ENCODE measurements around the gene FCRLA. TPM values are rescaled to one million over a fixed set of nuclear protein-coding genes. Genes with fewer than 3 reads are reported as not detected.
A peak's percentile ranks its signal among the peaks of the same experiment; 100 is the strongest.

Gene FCRLA
- total RNA-seq, 1 donor from 2014 or later: 0.11 TPM

DNA sequence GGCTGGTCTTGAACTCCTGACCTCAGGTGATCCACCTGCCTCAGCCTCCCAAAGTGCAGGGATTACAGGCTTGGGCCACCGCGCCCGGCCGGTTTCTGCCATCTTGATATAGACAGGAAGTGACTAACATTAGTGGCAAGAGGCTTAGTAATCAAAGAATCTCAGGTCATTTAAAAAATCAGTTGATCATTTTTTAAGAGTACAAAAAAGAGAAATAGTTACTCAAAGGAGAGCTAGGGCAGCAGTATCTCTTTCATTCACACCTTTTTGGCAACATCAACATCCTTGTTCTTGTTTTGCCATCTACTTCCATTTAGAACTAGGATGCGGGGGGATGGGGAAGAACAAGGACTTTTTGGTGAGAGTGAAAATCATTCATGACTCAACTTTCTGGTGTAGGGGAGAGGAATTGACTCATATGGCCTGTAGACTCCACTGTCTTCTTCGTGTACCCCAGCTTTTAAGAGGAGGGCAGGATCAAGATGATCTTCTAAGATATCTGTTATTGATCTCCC lies 23.1 kb downstream of the FCRLA start:
- TF ChIP-seq, protein P1, sequence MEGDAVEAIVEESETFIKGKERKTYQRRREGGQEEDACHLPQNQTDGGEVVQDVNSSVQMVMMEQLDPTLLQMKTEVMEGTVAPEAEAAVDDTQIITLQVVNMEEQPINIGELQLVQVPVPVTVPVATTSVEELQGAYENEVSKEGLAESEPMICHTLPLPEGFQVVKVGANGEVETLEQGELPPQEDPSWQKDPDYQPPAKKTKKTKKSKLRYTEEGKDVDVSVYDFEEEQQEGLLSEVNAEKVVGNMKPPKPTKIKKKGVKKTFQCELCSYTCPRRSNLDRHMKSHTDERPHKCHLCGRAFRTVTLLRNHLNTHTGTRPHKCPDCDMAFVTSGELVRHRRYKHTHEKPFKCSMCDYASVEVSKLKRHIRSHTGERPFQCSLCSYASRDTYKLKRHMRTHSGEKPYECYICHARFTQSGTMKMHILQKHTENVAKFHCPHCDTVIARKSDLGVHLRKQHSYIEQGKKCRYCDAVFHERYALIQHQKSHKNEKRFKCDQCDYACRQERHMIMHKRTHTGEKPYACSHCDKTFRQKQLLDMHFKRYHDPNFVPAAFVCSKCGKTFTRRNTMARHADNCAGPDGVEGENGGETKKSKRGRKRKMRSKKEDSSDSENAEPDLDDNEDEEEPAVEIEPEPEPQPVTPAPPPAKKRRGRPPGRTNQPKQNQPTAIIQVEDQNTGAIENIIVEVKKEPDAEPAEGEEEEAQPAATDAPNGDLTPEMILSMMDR (IDR thresholded peaks at IDR 0.05; ENCODE audit: borderline replicate concordance): no peak
- H3K36me3 ChIP-seq: no peaks in the 10 kb centered on the region
- no peaks in the 10 kb centered on the region for H3K9me3 ChIP-seq (replicated peaks)
- no peaks in the 10 kb centered on the region for H3K27me3 ChIP-seq (ENCODE audit: low read depth)
- no peak for DNase-seq
- intact Hi-C loops (cut with micrococcal nuclease): no loop called here
- peaks cover 33% of the 10 kb centered on the region for H3K4me1 ChIP-seq
- no peak overlapping the region for H3K4me3 ChIP-seq
- H3K27ac ChIP-seq (replicated peaks): no peak overlapping the region

- no peaks in the 10 kb centered on the region for H3K36me3 ChIP-seq
- TF ChIP-seq, protein P1 (IDR thresholded peaks at IDR 0.05; ENCODE audit: borderline replicate concordance): no peak
- no peaks in the 10 kb centered on the region for H3K27me3 ChIP-seq (ENCODE audit: low read depth)
- H3K4me1 ChIP-seq: peaks cover 23% of the 10 kb centered on the region
- no peak overlapping the region for H3K27ac ChIP-seq (replicated peaks)
- no peaks in the 10 kb centered on the region for H3K9me3 ChIP-seq (replicated peaks)
- H3K4me3 ChIP-seq: no peak overlapping the region
- intact Hi-C loops (cut with micrococcal nuclease): no loop called here
- DNase-seq: no peak
Measured at GRCh38 chr1:161731241-161731640, 24.2 kb downstream of the FCRLA start.

DNA sequence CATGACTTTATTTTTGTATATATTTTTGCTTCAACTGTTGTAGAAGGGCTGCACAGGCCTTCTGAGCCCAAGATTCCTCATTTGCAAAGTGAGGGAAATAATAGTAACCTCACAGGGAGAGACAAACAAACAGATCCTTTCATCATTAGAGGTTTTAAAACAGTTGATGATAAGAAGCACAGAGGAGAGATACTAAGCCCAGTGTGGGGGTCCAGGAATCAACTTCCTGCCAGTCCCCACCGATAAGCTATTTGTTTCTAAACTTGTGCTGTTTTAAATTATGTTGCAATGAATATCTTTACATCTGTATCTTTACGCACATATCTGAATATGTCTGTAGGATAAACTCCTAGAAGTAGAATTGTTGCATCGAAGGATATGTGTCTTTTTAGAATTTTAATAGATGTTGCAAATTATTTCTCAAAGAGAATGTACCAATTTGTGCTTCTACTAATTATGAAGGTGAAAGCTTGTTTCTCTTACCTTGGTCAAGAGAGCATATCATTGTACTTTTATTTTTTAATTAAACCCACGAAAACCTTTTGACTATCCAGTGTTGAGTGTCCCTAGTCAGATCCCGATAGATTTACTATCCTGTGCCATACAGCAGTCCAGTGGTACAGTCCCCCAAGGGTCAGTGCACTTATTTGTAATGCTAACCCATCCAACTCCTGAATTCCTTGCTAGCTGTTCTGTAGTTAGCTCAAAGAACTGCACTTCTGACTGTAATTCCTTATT lies 25.1 kb downstream of the FCRLA start:
- no peak for DNase-seq
- Histone ChIP-seq H3K9me3 (replicated peaks) (no peaks in the 10 kb centered on the region), H3K27me3 (ENCODE audit: low read depth) (no peaks in the 10 kb centered on the region), H3K36me3 (no peaks in the 10 kb centered on the region), H3K4me1 (peaks cover 17% of the 10 kb centered on the region), H3K27ac (replicated peaks) (no peak overlapping the region), H3K4me3 (no peak overlapping the region)
- intact Hi-C loops (cut with micrococcal nuclease): no loop called here
- TF ChIP-seq, protein P1 (IDR thresholded peaks at IDR 0.05; ENCODE audit: borderline replicate concordance): no peak

- Histone ChIP-seq H3K27ac (replicated peaks) (peak overlapping the region; percentile 47), H3K9me3 (replicated peaks) (no peaks in the 10 kb centered on the region), H3K36me3 (no peaks in the 10 kb centered on the region), H3K4me1 (peaks cover 9% of the 10 kb centered on the region), H3K27me3 (ENCODE audit: low read depth) (no peaks in the 10 kb centered on the region), H3K4me3 (no peak overlapping the region)
- intact Hi-C loops (cut with micrococcal nuclease): no loop called here
- DNase-seq: no peak
- TF ChIP-seq, protein P1 (IDR thresholded peaks at IDR 0.05; ENCODE audit: borderline replicate concordance): no peak
Measured at GRCh38 chr1:161733526-161733925, 26.5 kb downstream of the FCRLA start.

DNA sequence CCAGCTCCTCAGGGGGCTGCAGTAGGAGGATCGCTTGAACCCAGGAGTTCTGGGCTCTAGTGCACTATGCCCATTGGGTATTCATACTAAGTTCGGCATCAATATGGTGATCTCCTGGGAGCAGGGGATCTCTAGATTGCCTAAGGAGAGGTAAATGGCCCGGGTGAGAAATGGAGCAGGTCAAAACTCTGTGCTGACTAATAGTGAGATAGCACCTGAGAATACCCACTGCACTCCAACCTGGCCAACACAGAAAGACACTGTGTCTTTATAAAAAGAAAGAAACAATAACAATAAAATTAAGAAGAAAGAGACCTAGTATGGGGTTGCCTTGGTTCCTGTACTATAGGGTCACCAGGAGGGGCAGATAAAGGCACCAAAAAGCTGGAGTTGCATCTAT lies 28.8 kb downstream of the FCRLA start:
- Histone ChIP-seq H3K9me3 (replicated peaks) (no peaks in the 10 kb centered on the region), H3K36me3 (no peaks in the 10 kb centered on the region), H3K27ac (replicated peaks) (no peak overlapping the region), H3K4me3 (no peak overlapping the region), H3K4me1 (peaks cover 12% of the 10 kb centered on the region), H3K27me3 (ENCODE audit: low read depth) (peaks cover 10% of the 10 kb centered on the region)
- DNase-seq: no peak
- intact Hi-C loops (cut with micrococcal nuclease): no loop called here
- TF ChIP-seq, protein P1 (IDR thresholded peaks at IDR 0.05; ENCODE audit: borderline replicate concordance): no peak

Measured in left ventricle myocardium inferior (tissue), 1 donor.